ENCODE results near the gene TLE2. TPM values are rescaled to one million over a fixed set of nuclear protein-coding genes. Genes with fewer than 3 reads are reported as not detected.

TLE2 gene
- polyA plus RNA-seq, 1 donor (not counting 4 experiments of a cell fraction or from before 2014, with no cell fraction given): 0.88 TPM

GRCh38 chr19:3055741-3056416, 26.8 kb upstream of the TLE2 start:
- DNase-seq (ENCODE audit: low read depth, low spot score): no peak
- peaks cover 3% of the 10 kb centered on the region for H3K9me1 ChIP-seq (ENCODE audit: control insufficient read depth, extremely low read depth, insufficient read depth, low read length)
- H3K36me3 ChIP-seq (ENCODE audit: control insufficient read depth in 2 of 2, extremely low read depth in 1 of 2, insufficient read depth in 2 of 2, low read length in 2 of 2): peaks cover 22 to 28% of the 10 kb centered on the region in 2 experiments
- peak; percentile 29 for FAIRE-seq
- peak overlapping the region in 2 of 3 experiments; percentile 40 to 43 for H3K4me3 ChIP-seq (ENCODE audit: control insufficient read depth in 2 of 3, extremely low read depth in 1 of 3, insufficient read depth in 2 of 3, low read depth in 1 of 3, low read length in 3 of 3)
- H3K9me3 ChIP-seq (ENCODE audit: control insufficient read depth, low read depth, low read length): no peaks in the 10 kb centered on the region
- peak overlapping the region; percentile 67 for H3K9ac ChIP-seq (ENCODE audit: control insufficient read depth, extremely low read depth, insufficient read depth, low read length)
- H3K27ac ChIP-seq (ENCODE audit: control insufficient read depth, insufficient read depth, low read length): peak overlapping the region; percentile 76
- no peaks in the 10 kb centered on the region for H3K27me3 ChIP-seq (ENCODE audit: control insufficient read depth, extremely low read depth, insufficient read depth, low read length)
- TF ChIP-seq CTCF (optimal IDR thresholded peaks at IDR 0.05 in 1 of 3, IDR thresholded peaks at IDR 0.05 in 1 of 3, conservative IDR thresholded peaks at IDR 0.05 in 1 of 3; ENCODE audit: extremely low read depth in 1 of 3, insufficient read depth in 2 of 3, low read length in 3 of 3) (no peak), EZH2 (IDR thresholded peaks at IDR 0.05; ENCODE audit: low read length) (no peak)
- peaks cover 47% of the 10 kb centered on the region for H3K4me1 ChIP-seq (ENCODE audit: control insufficient read depth, extremely low read depth, insufficient read depth, low read length)
- no peak overlapping the region for H2AFZ ChIP-seq (ENCODE audit: control insufficient read depth, low read length)
- H3K79me2 ChIP-seq (ENCODE audit: control insufficient read depth, insufficient read depth, low read length): peaks cover 8% of the 10 kb centered on the region
- dilution Hi-C loops (cut with MboI; ENCODE audit: extremely low pct_ligation_motif_present, low sequenced_read_pairs): no loop called here
- H4K20me1 ChIP-seq (ENCODE audit: control insufficient read depth, extremely low read depth, insufficient read depth, low read length): peaks cover 13% of the 10 kb centered on the region
- H3K4me2 ChIP-seq (ENCODE audit: control insufficient read depth, extremely low read depth, insufficient read depth, low read depth, low read length): peak overlapping the region; percentile 81

- Histone ChIP-seq H4K20me1 (ENCODE audit: control insufficient read depth, extremely low read depth, insufficient read depth, low read length) (peaks cover 13% of the 10 kb centered on the region), H3K4me1 (ENCODE audit: control insufficient read depth, extremely low read depth, insufficient read depth, low read length) (peaks cover 43% of the 10 kb centered on the region), H3K9me1 (ENCODE audit: control insufficient read depth, extremely low read depth, insufficient read depth, low read length) (peaks cover 3% of the 10 kb centered on the region), H3K36me3 (ENCODE audit: control insufficient read depth in 2 of 2, extremely low read depth in 1 of 2, insufficient read depth in 2 of 2, low read length in 2 of 2) (peaks cover 22 to 28% of the 10 kb centered on the region in 2 experiments), H3K79me2 (ENCODE audit: control insufficient read depth, insufficient read depth, low read length) (peaks cover 8% of the 10 kb centered on the region), H2AFZ (ENCODE audit: control insufficient read depth, low read length) (no peak overlapping the region), H3K27ac (ENCODE audit: control insufficient read depth, insufficient read depth, low read length) (peak overlapping the region; percentile 76), H3K4me3 (ENCODE audit: control insufficient read depth in 2 of 3, extremely low read depth in 1 of 3, insufficient read depth in 2 of 3, low read depth in 1 of 3, low read length in 3 of 3) (peak overlapping the region in 2 of 3 experiments; percentile 40 to 43), H3K4me2 (ENCODE audit: control insufficient read depth, extremely low read depth, insufficient read depth, low read depth, low read length) (peak overlapping the region; percentile 81), H3K9ac (ENCODE audit: control insufficient read depth, extremely low read depth, insufficient read depth, low read length) (peak overlapping the region; percentile 67), H3K9me3 (ENCODE audit: control insufficient read depth, low read depth, low read length) (no peaks in the 10 kb centered on the region), H3K27me3 (ENCODE audit: control insufficient read depth, extremely low read depth, insufficient read depth, low read length) (no peaks in the 10 kb centered on the region)
- dilution Hi-C loops (cut with MboI; ENCODE audit: extremely low pct_ligation_motif_present, low sequenced_read_pairs): no loop called here
- FAIRE-seq: peak; percentile 92
- TF ChIP-seq EZH2 (IDR thresholded peaks at IDR 0.05; ENCODE audit: low read length) (no peak), CTCF (optimal IDR thresholded peaks at IDR 0.05 in 1 of 3, IDR thresholded peaks at IDR 0.05 in 1 of 3, conservative IDR thresholded peaks at IDR 0.05 in 1 of 3; ENCODE audit: extremely low read depth in 1 of 3, insufficient read depth in 2 of 3, low read length in 3 of 3) (no peak)
- DNase-seq (ENCODE audit: low read depth, low spot score): no peak
Observed at GRCh38 chr19:3054972-3055740, 26.1 kb upstream of the TLE2 start.

All from keratinocyte (primary cell).